ENCODE results near the gene ATAD5.

The ATAD5 gene

GRCh38 chr17:30920683-30921543 lies 89.1 kb downstream of the ATAD5 start (continued):
- TF ChIP-seq ZNF660 (tag by site-specific recombination; IDR thresholded peaks at IDR 0.05) (no peak), ZNF639 (tag by site-specific recombination; IDR thresholded peaks at IDR 0.05) (peak; percentile 66), ZNF398 (tag by site-specific recombination; IDR thresholded peaks at IDR 0.05) (0 out of 2 replicates have a peak, but pooled peaks have one; percentile 32), ZNF629 (tag by site-specific recombination; IDR thresholded peaks at IDR 0.05) (peak; percentile 96), INSM2 (tag by site-specific recombination; IDR thresholded peaks at IDR 0.05) (peak; percentile 58; the same call in 1 of the 2 replicates), ZBTB21 (tag by site-specific recombination; IDR thresholded peaks at IDR 0.05) (peak; percentile 94), ZNF114 (tag by site-specific recombination; IDR thresholded peaks at IDR 0.05) (no peak), ZSCAN4 (tag by site-specific recombination; IDR thresholded peaks at IDR 0.05) (0 out of 2 replicates have a peak, but pooled peaks have one; percentile 13), YY2 (tag by site-specific recombination; IDR thresholded peaks at IDR 0.05) (peak; percentile 51; the same call in 1 of the 2 replicates), ATF2 (tag by site-specific recombination; IDR thresholded peaks at IDR 0.05; ENCODE audit: low read depth) (peak; percentile 65; the same call in 1 of the 2 replicates)

DNA sequence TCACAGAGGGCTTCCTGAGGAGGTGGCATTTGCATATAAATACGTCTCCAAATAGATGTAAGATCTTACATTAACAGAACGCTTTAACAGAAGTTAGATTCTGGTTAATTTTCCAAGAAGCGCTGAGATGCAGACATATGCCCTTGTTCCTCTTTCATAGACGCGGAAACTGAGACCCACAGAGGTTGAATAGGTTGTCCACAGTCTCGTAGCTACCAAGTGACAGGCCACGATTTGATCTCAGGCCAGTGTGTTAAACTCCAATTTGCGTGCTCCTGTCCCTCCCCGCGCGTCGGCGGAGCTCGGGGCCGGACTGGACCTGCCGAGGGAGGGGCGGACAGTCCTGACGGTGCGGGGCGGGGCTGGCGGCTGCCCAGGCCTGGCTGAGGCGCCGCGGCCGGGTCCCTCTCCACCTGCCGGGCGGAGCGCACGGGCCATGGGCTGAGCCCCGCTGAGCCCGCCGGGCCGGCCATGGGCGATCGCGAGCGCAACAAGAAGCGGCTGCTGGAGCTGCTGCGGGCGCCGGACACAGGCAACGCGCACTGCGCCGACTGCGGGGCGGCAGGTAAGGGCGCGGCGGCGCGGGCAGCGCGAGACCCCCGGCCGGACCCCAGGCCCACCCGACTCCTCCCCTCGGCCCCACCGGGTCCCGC lies 89.9 kb downstream of the ATAD5 start, which contains the start of gene ADAP2:
Gene ADAP2 (plus strand): TSS at position 402 of the 653 bp plus-strand sequence. CDS start 70 bp downstream, at position 472.
- no peaks in the 10 kb centered on the region for H3K4me1 ChIP-seq (ENCODE audit: control insufficient read depth, insufficient read depth, low read length)
- peaks cover 0 to 19% of the 10 kb centered on the region in 2 experiments; a peak in 2 of 3 replicates for H3K36me3 ChIP-seq (ENCODE audit: control insufficient read depth in 2 of 2, insufficient read depth in 1 of 2, low read length in 2 of 2)
- H3K9me3 ChIP-seq (ENCODE audit: control insufficient read depth, insufficient read depth, low read depth, low read length): no peaks in the 10 kb centered on the region
- POLR2A ChIA-PET: interaction anchor here (0.6 to 1.1 kb wide), 3 partner anchors 15 to 436 kb away, joined by 3 to 5 read pairs (median 5); no protein-coding TSS in a partner anchor
- CTCF ChIA-PET: interaction anchor here (0.6 kb wide), 1 partner anchor 1462 kb away, joined by 4 read pairs; no protein-coding TSS in a partner anchor
- H3K4me3 ChIP-seq (ENCODE audit: low read depth, low read length): peak within 1 kb of the TSS; percentile 50
- H3K27ac ChIP-seq (ENCODE audit: extremely low read depth, low read depth, low read length): peak within 1 kb of the TSS; percentile 44; the same call in 1 of the 2 replicates
- TF ChIP-seq ZNF76 (tag by site-specific recombination; IDR thresholded peaks at IDR 0.05; ENCODE audit: borderline replicate concordance, low read depth) (no peak), SP2 (tag by site-specific recombination; IDR thresholded peaks at IDR 0.05) (peak; percentile 62), ZNF211 (tag by site-specific recombination; IDR thresholded peaks at IDR 0.05; ENCODE audit: low read depth) (no peak), TCF7L2 (IDR thresholded peaks at IDR 0.05; ENCODE audit: borderline replicate concordance, low read depth, low read length) (no peak), ZNF501 (tag by site-specific recombination; IDR thresholded peaks at IDR 0.05) (no peak), ZNF529 (tag by site-specific recombination; IDR thresholded peaks at IDR 0.05; ENCODE audit: insufficient replicate concordance) (no peak), ZNF404 (tag by site-specific recombination; IDR thresholded peaks at IDR 0.05) (no peak), KLF9 (tag by site-specific recombination; IDR thresholded peaks at IDR 0.05; ENCODE audit: low read depth) (peak; percentile 18; the same call in 1 of the 2 replicates), ZNF248 (tag by site-specific recombination; IDR thresholded peaks at IDR 0.05) (no peak), ZNF600 (tag by site-specific recombination; IDR thresholded peaks at IDR 0.05) (no peak; the same call in 1 of the 2 replicates), SP3 (tag by site-specific recombination; IDR thresholded peaks at IDR 0.05) (peak; percentile 59), SCRT2 (tag by site-specific recombination; IDR thresholded peaks at IDR 0.05) (no peak), ZIC2 (tag by site-specific recombination; IDR thresholded peaks at IDR 0.05) (no peak), ZNF660 (tag by site-specific recombination; IDR thresholded peaks at IDR 0.05) (0 out of 2 replicates have a peak, but pooled peaks have one; percentile 35), IKZF3 (tag by site-specific recombination; IDR thresholded peaks at IDR 0.05) (no peak), ZBTB6 (tag by site-specific recombination; IDR thresholded peaks at IDR 0.05) (no peak), ZNF112 (tag by site-specific recombination; IDR thresholded peaks at IDR 0.05) (no peak)
